ENCODE data around the gene ATP8B4.

Gene ATP8B4

GRCh38 chr15:49982584-49982983, 136.4 kb downstream of the ATP8B4 start:
- Histone ChIP-seq H3K9me2 (replicated peaks; ENCODE audit: insufficient read depth, low read length) (no peaks in the 10 kb centered on the region), H3K9me3 (ENCODE audit: insufficient read depth, low read length) (no peaks in the 10 kb centered on the region), H3K79me2 (ENCODE audit: insufficient read depth, low read length) (no peaks in the 10 kb centered on the region), H3F3A (ENCODE audit: insufficient read depth) (no peaks in the 10 kb centered on the region), H3K9ac (ENCODE audit: low read length) (no peak overlapping the region), H3K27me3 (ENCODE audit: low read length) (no peaks in the 10 kb centered on the region), H3K27ac (ENCODE audit: low read depth, low read length) (no peak overlapping the region), H2AFZ (ENCODE audit: low read depth, low read length, severe bottlenecking) (no peak overlapping the region), H3K4me2 (ENCODE audit: low read depth, low read length, poor library complexity, severe bottlenecking) (no peak overlapping the region), H3K36me3 (ENCODE audit: low read length) (no peaks in the 10 kb centered on the region), H3K4me3 (ENCODE audit: insufficient read depth, low read length, poor library complexity, severe bottlenecking) (no peak overlapping the region), H4K20me1 (ENCODE audit: low read depth, low read length) (no peaks in the 10 kb centered on the region)
- TF ChIP-seq CTCF (IDR thresholded peaks at IDR 0.05; ENCODE audit: insufficient read depth, low read length, poor library complexity, severe bottlenecking) = no peak
- no peak for TF ChIP-seq EZH2phosphoT487 (conservative IDR thresholded peaks at IDR 0.05; ENCODE audit: low read length)

GRCh38 chr15:49979705-49980382, 139.2 kb downstream of the ATP8B4 start:
- no peaks in the 10 kb centered on the region for H3K36me3 ChIP-seq (ENCODE audit: low read length)
- no peak overlapping the region for H3K9ac ChIP-seq (ENCODE audit: low read length)
- H3K27ac ChIP-seq (ENCODE audit: low read depth, low read length) = no peak overlapping the region
- no peak overlapping the region for H2AFZ ChIP-seq (ENCODE audit: low read depth, low read length, severe bottlenecking)
- no peaks in the 10 kb centered on the region for H3K9me3 ChIP-seq (ENCODE audit: insufficient read depth, low read length)
- no peaks in the 10 kb centered on the region for H3K27me3 ChIP-seq (ENCODE audit: low read length)
- no peaks in the 10 kb centered on the region for H3K79me2 ChIP-seq (ENCODE audit: insufficient read depth, low read length)
- H3K9me2 ChIP-seq (replicated peaks; ENCODE audit: insufficient read depth, low read length) = no peaks in the 10 kb centered on the region
- TF ChIP-seq CTCF (IDR thresholded peaks at IDR 0.05; ENCODE audit: insufficient read depth, low read length, poor library complexity, severe bottlenecking) (no peak), EZH2phosphoT487 (conservative IDR thresholded peaks at IDR 0.05; ENCODE audit: low read length) (no peak)
- H3K4me3 ChIP-seq (ENCODE audit: insufficient read depth, low read length, poor library complexity, severe bottlenecking) = no peak overlapping the region
- H3F3A ChIP-seq (ENCODE audit: insufficient read depth) = no peaks in the 10 kb centered on the region
- no peaks in the 10 kb centered on the region for H4K20me1 ChIP-seq (ENCODE audit: low read depth, low read length)
- no peak overlapping the region for H3K4me2 ChIP-seq (ENCODE audit: low read depth, low read length, poor library complexity, severe bottlenecking)

GRCh38 chr15:49978121-49978520, 140.9 kb downstream of the ATP8B4 start:
- no peak overlapping the region for H3K27ac ChIP-seq (ENCODE audit: low read depth, low read length)
- H3K9ac ChIP-seq (ENCODE audit: low read length) = no peak overlapping the region
- no peak overlapping the region for H2AFZ ChIP-seq (ENCODE audit: low read depth, low read length, severe bottlenecking)
- no peak overlapping the region for H3K4me2 ChIP-seq (ENCODE audit: low read depth, low read length, poor library complexity, severe bottlenecking)
- no peak for TF ChIP-seq CTCF (IDR thresholded peaks at IDR 0.05; ENCODE audit: insufficient read depth, low read length, poor library complexity, severe bottlenecking)
- no peak for TF ChIP-seq EZH2phosphoT487 (conservative IDR thresholded peaks at IDR 0.05; ENCODE audit: low read length)
- no peaks in the 10 kb centered on the region for H3K9me2 ChIP-seq (replicated peaks; ENCODE audit: insufficient read depth, low read length)
- no peaks in the 10 kb centered on the region for H3K27me3 ChIP-seq (ENCODE audit: low read length)
- no peak overlapping the region for H3K4me3 ChIP-seq (ENCODE audit: insufficient read depth, low read length, poor library complexity, severe bottlenecking)
- H4K20me1 ChIP-seq (ENCODE audit: low read depth, low read length) = no peaks in the 10 kb centered on the region
- H3K79me2 ChIP-seq (ENCODE audit: insufficient read depth, low read length) = no peaks in the 10 kb centered on the region
- no peaks in the 10 kb centered on the region for H3F3A ChIP-seq (ENCODE audit: insufficient read depth)
- H3K9me3 ChIP-seq (ENCODE audit: insufficient read depth, low read length) = no peaks in the 10 kb centered on the region
- no peaks in the 10 kb centered on the region for H3K36me3 ChIP-seq (ENCODE audit: low read length)

All from SU-DHL-6 (cell line).